Activated naive CD8-positive, alpha-beta T cell treated with anti-CD3 and anti-CD28 coated beads, Interleukin-2, amount 50 U/mL, for 24 hours (primary cell): Measurements from ENCODE around the gene MATN1.

Experiments
- ATAC-seq: fragments of 150-1000 bp; cut with Tn5 transposase; one replicate; pipeline ENCODE4 v1.10.0; 2021
- DNase-seq: peaks from one replicate; pipeline ENCODE4 v3.0.0; 2021
- H3K27ac Mint-ChIP-seq: one replicate; pipeline ENCODE4 v1.8.0; 2021; ENCODE audit warnings: mild to moderate bottlenecking, mixed read lengths
- H3K27me3 Mint-ChIP-seq: one replicate; pipeline ENCODE4 v1.8.0; 2021; ENCODE audit warnings: mixed read lengths
- H3K36me3 Mint-ChIP-seq: one replicate; pipeline ENCODE4 v1.8.0; 2021; ENCODE audit warnings: low read depth, mixed read lengths
- H3K4me1 Mint-ChIP-seq: one replicate; pipeline ENCODE4 v1.8.0; 2021; ENCODE audit warnings: mixed read lengths
- H3K4me3 Mint-ChIP-seq: one replicate; pipeline ENCODE4 v1.8.0; 2021; ENCODE audit warnings: mild to moderate bottlenecking, moderate library complexity, mixed read lengths
- H3K9me3 Mint-ChIP-seq: one replicate; pipeline ENCODE4 v1.8.0; 2021; ENCODE audit warnings: mixed read lengths

Gene MATN1

GRCh38 chr1:30743584-30744059 lies 20.2 kb upstream of the MATN1 start:
- Mint-ChIP-seq H3K36me3 (peaks cover 58% of the 10 kb centered on the region), H3K4me3 (peak overlapping the region; percentile 78), H3K27ac (peak overlapping the region; percentile 97), H3K9me3 (no peaks in the 10 kb centered on the region), H3K27me3 (no peaks in the 10 kb centered on the region), H3K4me1 (peaks cover 94% of the 10 kb centered on the region)
- DNase-seq: peak; percentile 61
- peak; percentile 70 for ATAC-seq

- no peaks in the 10 kb centered on the region for H3K27me3 Mint-ChIP-seq
- H3K4me1 Mint-ChIP-seq: peaks cover 93% of the 10 kb centered on the region
- H3K27ac Mint-ChIP-seq: peak overlapping the region; percentile 97
- H3K4me3 Mint-ChIP-seq: peak overlapping the region; percentile 78
- no peaks in the 10 kb centered on the region for H3K9me3 Mint-ChIP-seq
- DNase-seq: no peak
- ATAC-seq: no peak
- H3K36me3 Mint-ChIP-seq: peaks cover 64% of the 10 kb centered on the region
Measured at GRCh38 chr1:30742963-30743559, 19.7 kb upstream of the MATN1 start.

GRCh38 chr1:30742300-30742962 lies 19.0 kb upstream of the MATN1 start:
- ATAC-seq (no peak), DNase-seq (no peak)
- H3K4me1 Mint-ChIP-seq: peaks cover 93% of the 10 kb centered on the region
- H3K36me3 Mint-ChIP-seq: peaks cover 65% of the 10 kb centered on the region
- no peaks in the 10 kb centered on the region for H3K9me3 Mint-ChIP-seq
- H3K27ac Mint-ChIP-seq: peak overlapping the region; percentile 97
- H3K27me3 Mint-ChIP-seq: no peaks in the 10 kb centered on the region
- H3K4me3 Mint-ChIP-seq: no peak overlapping the region

- Mint-ChIP-seq H3K4me3 (peak overlapping the region; percentile 29), H3K27ac (peak overlapping the region; percentile 70), H3K4me1 (peaks cover 91% of the 10 kb centered on the region), H3K27me3 (no peaks in the 10 kb centered on the region), H3K9me3 (no peaks in the 10 kb centered on the region), H3K36me3 (peaks cover 64% of the 10 kb centered on the region)
- ATAC-seq (no peak), DNase-seq (no peak)
Measured at GRCh38 chr1:30741239-30741894, 18.0 kb upstream of the MATN1 start.

- H3K27ac Mint-ChIP-seq: peak overlapping the region; percentile 72
- H3K4me1 Mint-ChIP-seq: peaks cover 85% of the 10 kb centered on the region
- peak overlapping the region; percentile 3 for H3K4me3 Mint-ChIP-seq
- no peak for ATAC-seq
- H3K36me3 Mint-ChIP-seq: peaks cover 68% of the 10 kb centered on the region
- no peaks in the 10 kb centered on the region for H3K9me3 Mint-ChIP-seq
- H3K27me3 Mint-ChIP-seq: no peaks in the 10 kb centered on the region
- DNase-seq: no peak
Measured at GRCh38 chr1:30740251-30741238, 17.2 kb upstream of the MATN1 start.

- Mint-ChIP-seq H3K36me3 (peaks cover 77% of the 10 kb centered on the region), H3K27ac (peak overlapping the region; percentile 72), H3K4me3 (no peak overlapping the region), H3K27me3 (no peaks in the 10 kb centered on the region), H3K4me1 (peaks cover 76% of the 10 kb centered on the region), H3K9me3 (no peaks in the 10 kb centered on the region)
- no peak for DNase-seq
- ATAC-seq: no peak
Measured at GRCh38 chr1:30739601-30740000, 16.2 kb upstream of the MATN1 start.

GRCh38 chr1:30738715-30739559 lies 15.6 kb upstream of the MATN1 start:
- ATAC-seq: no peak
- no peak overlapping the region for H3K4me3 Mint-ChIP-seq
- H3K4me1 Mint-ChIP-seq: peaks cover 70% of the 10 kb centered on the region
- no peaks in the 10 kb centered on the region for H3K27me3 Mint-ChIP-seq
- no peak for DNase-seq
- H3K36me3 Mint-ChIP-seq: peaks cover 82% of the 10 kb centered on the region
- H3K27ac Mint-ChIP-seq: peak overlapping the region; percentile 72
- H3K9me3 Mint-ChIP-seq: no peaks in the 10 kb centered on the region

- ATAC-seq: peak; percentile 10
Measured at GRCh38 chr1:30738040-30738714, 14.8 kb upstream of the MATN1 start.

GRCh38 chr1:30737357-30738039 lies 14.1 kb upstream of the MATN1 start:
- Mint-ChIP-seq H3K9me3 (no peaks in the 10 kb centered on the region), H3K4me3 (no peak overlapping the region), H3K4me1 (peaks cover 58% of the 10 kb centered on the region), H3K27ac (peak overlapping the region; percentile 14), H3K27me3 (no peaks in the 10 kb centered on the region), H3K36me3 (peaks cover 86% of the 10 kb centered on the region)
- ATAC-seq: no peak
- no peak for DNase-seq

More at GRCh38 chr1:30738040-30738714, 14.8 kb upstream of the MATN1 start:
- Mint-ChIP-seq H3K4me1 (peaks cover 62% of the 10 kb centered on the region), H3K27ac (peak overlapping the region; percentile 72), H3K27me3 (no peaks in the 10 kb centered on the region), H3K4me3 (no peak overlapping the region), H3K9me3 (no peaks in the 10 kb centered on the region), H3K36me3 (peaks cover 81% of the 10 kb centered on the region)
- DNase-seq: no peak

- peaks cover 74% of the 10 kb centered on the region for H3K36me3 Mint-ChIP-seq
- H3K27ac Mint-ChIP-seq: peak overlapping the region; percentile 40
- H3K4me1 Mint-ChIP-seq: peaks cover 54% of the 10 kb centered on the region
- no peak overlapping the region for H3K4me3 Mint-ChIP-seq
- no peaks in the 10 kb centered on the region for H3K9me3 Mint-ChIP-seq
- DNase-seq (no peak), ATAC-seq (no peak)
- H3K27me3 Mint-ChIP-seq: no peaks in the 10 kb centered on the region
Measured at GRCh38 chr1:30735668-30736498, 12.5 kb upstream of the MATN1 start.

- ATAC-seq (no peak), DNase-seq (no peak)
- Mint-ChIP-seq H3K27me3 (no peaks in the 10 kb centered on the region), H3K36me3 (peaks cover 68% of the 10 kb centered on the region), H3K4me1 (peaks cover 55% of the 10 kb centered on the region), H3K9me3 (no peaks in the 10 kb centered on the region), H3K4me3 (no peak overlapping the region), H3K27ac (peak overlapping the region; percentile 31)
Measured at GRCh38 chr1:30735124-30735523, 11.7 kb upstream of the MATN1 start.

- no peaks in the 10 kb centered on the region for H3K9me3 Mint-ChIP-seq
- ATAC-seq (no peak), DNase-seq (no peak)
- peak overlapping the region; percentile 31 for H3K27ac Mint-ChIP-seq
- no peaks in the 10 kb centered on the region for H3K27me3 Mint-ChIP-seq
- no peak overlapping the region for H3K4me3 Mint-ChIP-seq
- peaks cover 63% of the 10 kb centered on the region for H3K36me3 Mint-ChIP-seq
- peaks cover 53% of the 10 kb centered on the region for H3K4me1 Mint-ChIP-seq
Measured at GRCh38 chr1:30734580-30734979, 11.2 kb upstream of the MATN1 start.
